PC-9 (cell line): ENCODE results near the gene MICAL3. TPM values are rescaled to one million over a fixed set of nuclear protein-coding genes. Genes with fewer than 3 reads are reported as not detected.

Experiments used
- BruUV-seq: library from RNA; stranded (reverse); fragments of 400-500 nt; replicated peaks from 2 replicates; lab custom pipeline; 2021; lab: Mats Ljungman, UMichigan
- CTCF ChIA-PET: fragments of 300-600 bp; sonication (Branson Sonifier 250); formaldehyde crosslinking; loops from one replicate; lab custom pipeline; 2022; ENCODE audit warnings: antibody characterized with exemption; lab: Charles Lee
- POLR2A ChIA-PET: fragments of 300-600 bp; sonication (Branson Sonifier 250); formaldehyde crosslinking; loops from one replicate; lab custom pipeline; 2022; ENCODE audit warnings: antibody characterized with exemption; ENCODE audit not compliant: unreplicated experiment; lab: Charles Lee
- DNase-seq, 2 experiments: peaks; one replicate each; pipeline versions ENCODE4 v3.0.0 to v3.0.0-alpha.2; 2015 to 2022; ENCODE audit warnings: mixed read lengths in 1 of 2
- H2AFZ ChIP-seq: fragments of 200-600 bp; sonication (generic); 2 replicates; pipeline ENCODE4 v1.8.1; 2017; ENCODE audit warnings: antibody characterized with exemption
- H3F3A ChIP-seq: fragments of 200-600 bp; sonication (generic); 2 replicates; pipeline ENCODE4 v1.8.1; 2017; ENCODE audit warnings: antibody characterized with exemption, mild to moderate bottlenecking, low read depth; ENCODE audit not compliant: insufficient read depth
- H3K27ac ChIP-seq: fragments of 200-600 bp; sonication (generic); 2 replicates; pipeline ENCODE4 v1.6.1; 2016; ENCODE audit warnings: mixed run types
- H3K27me3 ChIP-seq: fragments of 200-600 bp; sonication (generic); 2 replicates; pipeline ENCODE4 v1.6.1; 2016; ENCODE audit warnings: low read depth, mixed run types; ENCODE audit not compliant: insufficient read depth
- H3K36me3 ChIP-seq: fragments of 200-600 bp; sonication (generic); 2 replicates; pipeline ENCODE4 v1.6.1; 2016; ENCODE audit warnings: low read depth, mixed run types
- H3K4me1 ChIP-seq: fragments of 200-600 bp; sonication (generic); replicated peaks from 2 replicates; pipeline ENCODE4 v1.6.1; 2016; ENCODE audit warnings: mixed run types; ENCODE audit not compliant: insufficient read depth
- H3K4me2 ChIP-seq: fragments of 200-600 bp; sonication (generic); 2 replicates; pipeline ENCODE4 v1.6.1; 2017; ENCODE audit warnings: mixed run types
- H3K4me3 ChIP-seq: fragments of 200-600 bp; sonication (generic); 2 replicates; pipeline ENCODE4 v1.6.1; 2016; ENCODE audit warnings: mixed run types
- H3K79me2 ChIP-seq: fragments of 200-600 bp; sonication (generic); 2 replicates; pipeline ENCODE4 v1.6.1; 2017; ENCODE audit warnings: low read depth, mixed run types
- H3K9me2 ChIP-seq: fragments of 200-600 bp; sonication (generic); 2 replicates; pipeline ENCODE4 v1.8.1; 2017; ENCODE audit warnings: mild to moderate bottlenecking; ENCODE audit not compliant: insufficient read depth
- H3K9me3 ChIP-seq: fragments of 200-600 bp; sonication (generic); 2 replicates; pipeline ENCODE4 v1.8.1; 2016; ENCODE audit warnings: low read depth; ENCODE audit not compliant: insufficient read depth
- H4K20me1 ChIP-seq: fragments of 200-600 bp; sonication (generic); 2 replicates; pipeline ENCODE4 v1.8.1; 2017; ENCODE audit not compliant: insufficient read depth
- EZH2 ChIP-seq: fragments of 200-600 bp; sonication (generic); IDR thresholded peaks from 2 replicates; pipeline ENCODE4 v1.8.0; 2017; ENCODE audit warnings: antibody characterized with exemption, low read depth
- intact Hi-C: fragments of 100-400 bp; cut with micrococcal nuclease; formaldehyde crosslinking; loops from one replicate; pipeline ENCODE4 v1.10.0; 2022; ENCODE audit not compliant: unreplicated experiment
- total RNA-seq: library from RNA; stranded (reverse); gene quantifications from 2 replicates; pipeline ENCODE4 v1.2.3, GENCODE V29; 2021
- TF ChIP-seq, protein P1 (sequence below): fragments of 200-600 bp; sonication (generic); conservative IDR thresholded peaks from 2 replicates; pipeline ENCODE4 v1.6.1; 2017; ENCODE audit warnings: mixed run types, antibody characterized with exemption, mild to moderate bottlenecking, moderate library complexity

MICAL3 gene
- total RNA-seq, 1 experiment from 2014 or later, result 27.4 TPM

DNA sequence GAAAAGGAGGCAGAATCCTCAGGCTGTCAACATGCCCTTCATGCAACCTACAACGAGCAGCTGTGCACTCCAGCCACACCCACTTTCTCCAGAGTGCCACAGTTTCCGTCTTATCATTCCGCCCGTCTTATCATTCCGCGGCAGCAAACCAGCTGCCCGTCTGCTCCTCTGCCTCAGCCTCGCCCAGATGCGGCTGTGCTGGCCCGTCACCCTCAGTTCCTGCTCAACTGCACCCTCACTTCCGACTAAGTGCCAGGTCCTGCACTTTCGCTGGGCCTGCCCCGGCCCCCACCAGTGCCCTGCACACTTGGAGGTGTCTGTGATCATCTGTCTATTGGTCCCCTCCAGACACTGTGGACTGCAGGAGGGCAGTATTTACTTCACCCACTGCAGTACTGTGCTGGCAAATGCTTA is 43.7 kb downstream of the MICAL3 start:
- TF ChIP-seq EZH2, result no peak
- TF ChIP-seq, protein P1, sequence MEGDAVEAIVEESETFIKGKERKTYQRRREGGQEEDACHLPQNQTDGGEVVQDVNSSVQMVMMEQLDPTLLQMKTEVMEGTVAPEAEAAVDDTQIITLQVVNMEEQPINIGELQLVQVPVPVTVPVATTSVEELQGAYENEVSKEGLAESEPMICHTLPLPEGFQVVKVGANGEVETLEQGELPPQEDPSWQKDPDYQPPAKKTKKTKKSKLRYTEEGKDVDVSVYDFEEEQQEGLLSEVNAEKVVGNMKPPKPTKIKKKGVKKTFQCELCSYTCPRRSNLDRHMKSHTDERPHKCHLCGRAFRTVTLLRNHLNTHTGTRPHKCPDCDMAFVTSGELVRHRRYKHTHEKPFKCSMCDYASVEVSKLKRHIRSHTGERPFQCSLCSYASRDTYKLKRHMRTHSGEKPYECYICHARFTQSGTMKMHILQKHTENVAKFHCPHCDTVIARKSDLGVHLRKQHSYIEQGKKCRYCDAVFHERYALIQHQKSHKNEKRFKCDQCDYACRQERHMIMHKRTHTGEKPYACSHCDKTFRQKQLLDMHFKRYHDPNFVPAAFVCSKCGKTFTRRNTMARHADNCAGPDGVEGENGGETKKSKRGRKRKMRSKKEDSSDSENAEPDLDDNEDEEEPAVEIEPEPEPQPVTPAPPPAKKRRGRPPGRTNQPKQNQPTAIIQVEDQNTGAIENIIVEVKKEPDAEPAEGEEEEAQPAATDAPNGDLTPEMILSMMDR, result no peak
- Histone ChIP-seq H3K9me2 (no peaks in the 10 kb centered on the region), H3K36me3 (no peaks in the 10 kb centered on the region), H3F3A (no peaks in the 10 kb centered on the region), H3K4me3 (no peak overlapping the region), H3K79me2 (peaks cover 14% of the 10 kb centered on the region), H2AFZ (no peak overlapping the region), H4K20me1 (no peaks in the 10 kb centered on the region), H3K27me3 (no peaks in the 10 kb centered on the region), H3K4me2 (no peak overlapping the region), H3K9me3 (no peaks in the 10 kb centered on the region), H3K27ac (no peak overlapping the region), H3K4me1 (no peaks in the 10 kb centered on the region)
- no TSS peak for BruUV-seq
- ChIA-PET CTCF (no interaction called here), POLR2A (no interaction called here)
- intact Hi-C loops, result no loop called here
- no peak for DNase-seq

DNA sequence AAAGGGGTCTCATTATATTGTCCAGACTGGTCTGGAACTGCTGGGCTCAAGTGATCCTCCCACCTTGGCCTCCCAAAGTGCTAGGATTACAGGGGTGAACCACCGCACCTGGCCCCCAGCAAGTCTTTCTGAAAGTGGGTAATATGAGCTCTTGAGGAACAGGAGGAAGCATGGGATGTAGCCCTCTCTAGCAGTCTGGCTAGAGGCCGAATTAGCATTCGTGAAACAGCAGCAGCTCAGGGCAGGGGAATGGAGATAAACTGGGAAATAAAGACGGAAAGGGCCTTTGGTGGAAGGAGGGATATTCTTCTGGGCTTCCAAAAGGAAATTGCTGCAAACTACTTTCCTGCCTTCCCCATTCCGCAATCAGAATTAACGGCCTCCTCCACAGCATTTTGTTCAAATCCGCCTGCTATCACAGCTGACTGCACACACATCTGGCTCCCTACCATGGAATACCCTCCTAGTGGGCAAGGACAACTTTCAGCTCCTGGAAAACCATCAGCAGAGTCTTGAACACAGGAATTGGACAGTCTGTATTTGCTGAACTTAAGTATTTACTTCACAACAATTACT is 44.3 kb downstream of the MICAL3 start:
- DNase-seq, result no peak
- intact Hi-C loops, result no loop called here
- Histone ChIP-seq H3K79me2 (peaks cover 17% of the 10 kb centered on the region), H3K4me1 (no peaks in the 10 kb centered on the region), H4K20me1 (no peaks in the 10 kb centered on the region), H3K4me2 (no peak overlapping the region), H3K27ac (no peak overlapping the region), H3K9me3 (no peaks in the 10 kb centered on the region), H3K36me3 (no peaks in the 10 kb centered on the region), H2AFZ (no peak overlapping the region), H3F3A (no peaks in the 10 kb centered on the region), H3K9me2 (no peaks in the 10 kb centered on the region), H3K27me3 (no peaks in the 10 kb centered on the region), H3K4me3 (no peak overlapping the region)
- BruUV-seq, result no TSS peak
- ChIA-PET CTCF (no interaction called here), POLR2A (no interaction called here)
- TF ChIP-seq, protein P1, result no peak
- TF ChIP-seq EZH2, result no peak

DNA sequence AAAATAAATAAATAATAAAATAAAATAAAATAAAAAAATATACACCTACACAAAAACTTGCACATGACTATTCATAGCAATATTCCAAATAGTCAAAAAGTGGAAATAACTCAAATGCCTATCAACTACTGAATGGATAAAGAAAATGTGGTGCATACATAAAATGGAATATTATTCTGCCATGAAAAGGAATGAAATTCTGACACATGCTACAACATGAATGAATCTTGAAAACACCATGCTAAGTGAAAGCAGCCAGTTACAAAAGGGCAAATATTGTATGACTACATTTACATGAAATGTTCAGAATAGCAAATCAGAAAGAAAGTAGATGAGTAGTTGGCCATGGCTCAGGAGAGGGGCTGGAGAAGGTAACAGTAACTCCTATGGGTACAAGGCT is 46.3 kb downstream of the MICAL3 start:
- no peaks in the 10 kb centered on the region for H3K9me3 ChIP-seq
- H3K27me3 ChIP-seq, result no peaks in the 10 kb centered on the region
- no peak overlapping the region for H3K4me3 ChIP-seq
- BruUV-seq, result no TSS peak
- no peak for DNase-seq
- H2AFZ ChIP-seq, result no peak overlapping the region
- intact Hi-C loops, result no loop called here
- H3K4me1 ChIP-seq, result peaks cover 15% of the 10 kb centered on the region
- POLR2A ChIA-PET, result no interaction called here
- peaks cover 26% of the 10 kb centered on the region for H3K79me2 ChIP-seq
- no peak overlapping the region for H3K27ac ChIP-seq
- no peak overlapping the region for H3K4me2 ChIP-seq
- no peaks in the 10 kb centered on the region for H3K9me2 ChIP-seq
- peaks cover 13% of the 10 kb centered on the region for H3F3A ChIP-seq
- no peaks in the 10 kb centered on the region for H3K36me3 ChIP-seq
- TF ChIP-seq, protein P1, result no peak
- TF ChIP-seq EZH2, result no peak
- CTCF ChIA-PET, result no interaction called here
- H4K20me1 ChIP-seq, result no peaks in the 10 kb centered on the region
